HepG2 (cell line): Measurements from ENCODE around the gene NACAD. TPM values are rescaled to one million over a fixed set of nuclear protein-coding genes. Genes with fewer than 3 reads are reported as not detected.

Experiments used
- ATAC-seq: fragments of 200-7000 bp; cut with Tn5 transposase; 3 replicates; pipeline ENCODE4 v1.9.1; 2020; ENCODE audit warnings: mild to moderate bottlenecking, moderate library complexity
- BruUV-seq: library from RNA; stranded (reverse); fragments of 400-500 nt; replicated peaks from 2 replicates; lab custom pipeline; 2021; lab: Mats Ljungman, UMichigan
- CTCF ChIA-PET: fragments of 300-600 bp; formaldehyde crosslinking; extraction: SDS; loops from one replicate; lab custom pipeline; 2021; ENCODE audit warnings: low total read pairs, inconsistent platforms, low intra/inter-chr PET ratio; lab: Yijun Ruan, JAX
- POLR2A ChIA-PET: fragments of 350-600 bp; sonication (Branson Sonifier 250); formaldehyde crosslinking; loops from one replicate; lab custom pipeline; 2020; ENCODE audit warnings: antibody characterized with exemption, inconsistent platforms; lab: Yijun Ruan, JAX
- DNase-seq: peaks from one replicate; pipeline ENCODE4 v3.0.0-alpha.2; 2015; ENCODE audit warnings: low spot score
- FAIRE-seq: peaks from 3 replicates; lab custom pipeline; 2011; peaks lifted over from hg19 to GRCh38; lab: Jason Lieb, UNC
- H2AFZ ChIP-seq: one replicate; pipeline ENCODE4 v1.6.1; 2011; ENCODE audit warnings: low read length, inconsistent platforms
- H3K27ac ChIP-seq: fragments of 300-600 bp; 3 replicates; pipeline ENCODE4 v1.8.0; 2011; ENCODE audit warnings: mixed run types, mild to moderate bottlenecking, mixed read lengths, low read length, inconsistent platforms; ENCODE audit not compliant: insufficient read depth; ENCODE audit errors: extremely low read length
- H3K27me3 ChIP-seq, 2 experiments: fragments of 200-600 bp in 1 of 2; 2 replicates in 1 of 2; 3 replicates in 1 of 2; pipeline versions ENCODE4 v1.6.0 to v1.8.0; 2011; ENCODE audit warnings: low read length in 2 of 2, mild to moderate bottlenecking in 2 of 2, moderate library complexity in 2 of 2, inconsistent platforms in 1 of 2; ENCODE audit not compliant: insufficient read depth in 2 of 2, control insufficient read depth in 1 of 2
- H3K36me3 ChIP-seq, 2 experiments: fragments of 200-600 bp in 1 of 2; replicated peaks in 1 of 2; 2 replicates in 1 of 2; 3 replicates in 1 of 2; pipeline versions ENCODE4 v1.5.1 to v1.8.0; 2011; ENCODE audit warnings: low read length in 2 of 2, inconsistent platforms in 1 of 2; ENCODE audit not compliant: insufficient read depth in 2 of 2, control insufficient read depth in 1 of 2
- H3K4me1 ChIP-seq: 2 replicates; pipeline ENCODE4 v1.5.1; 2012; ENCODE audit warnings: low read length, inconsistent platforms; ENCODE audit not compliant: insufficient read depth
- H3K4me2 ChIP-seq: 2 replicates; pipeline ENCODE4 v1.6.0; 2011; ENCODE audit warnings: low read depth, low read length, inconsistent platforms
- H3K4me3 ChIP-seq, 3 experiments: fragments of 200-600 bp in 1 of 3; sonication (generic), shearing (Covaris generic) in 1 of 3; replicated peaks in 1 of 3; 2 replicates each; pipeline ENCODE4 v1.5.1; 2011 to 2016; ENCODE audit warnings: low read length in 3 of 3, inconsistent platforms in 2 of 3, low read depth in 2 of 3, mild to moderate bottlenecking in 2 of 3, control low read depth in 1 of 3, mixed read lengths in 1 of 3; ENCODE audit not compliant: insufficient read depth in 1 of 3
- H3K79me2 ChIP-seq: one replicate; pipeline ENCODE4 v1.6.1; 2011; ENCODE audit warnings: low read length, inconsistent platforms; ENCODE audit not compliant: insufficient read depth
- H3K9ac ChIP-seq: 2 replicates; pipeline ENCODE4 v1.6.0; 2011; ENCODE audit warnings: mild to moderate bottlenecking, low read depth, low read length, inconsistent platforms; ENCODE audit not compliant: insufficient read depth
- H3K9me3 ChIP-seq: 2 replicates; pipeline ENCODE4 v1.5.1; 2012; ENCODE audit warnings: mild to moderate bottlenecking, low read length
- H4K20me1 ChIP-seq: 2 replicates; pipeline ENCODE4 v1.6.0; 2011; ENCODE audit warnings: inconsistent platforms, mild to moderate bottlenecking, low read length, moderate library complexity; ENCODE audit not compliant: insufficient read depth
- ADNP ChIP-seq: sonication (generic); formaldehyde crosslinking; IDR thresholded peaks from 2 replicates; pipeline ENCODE4 v1.4.0; 2020; ENCODE audit warnings: missing genetic modification reagents
- CREB1 ChIP-seq, 2 experiments: fragments of 450-650 bp in 1 of 2; IDR thresholded peaks; 2 replicates each; pipeline ENCODE4 v1.6.1; 2016 to 2017; ENCODE audit warnings: control low read depth in 1 of 2, mild to moderate bottlenecking in 1 of 2, missing compliant biosample characterization in 1 of 2, missing genetic modification characterization in 1 of 2
- MTF2 ChIP-seq: sonication (generic); formaldehyde crosslinking; IDR thresholded peaks from 2 replicates; pipeline ENCODE4 v1.5.0; 2020; ENCODE audit warnings: missing genetic modification reagents, borderline replicate concordance
- ONECUT2 ChIP-seq: sonication (generic); formaldehyde crosslinking; IDR thresholded peaks from 2 replicates; pipeline ENCODE4 v1.4.0; 2020; ENCODE audit warnings: missing genetic modification reagents
- SIN3A ChIP-seq: IDR thresholded peaks from 2 replicates; pipeline ENCODE4 v1.6.1; 2011; ENCODE audit warnings: low read depth, mild to moderate bottlenecking, control low read depth, low read length, borderline replicate concordance
- ZBTB42 ChIP-seq: sonication (generic); formaldehyde crosslinking; IDR thresholded peaks from 2 replicates; pipeline ENCODE4 v1.5.0; 2020; ENCODE audit warnings: mild to moderate bottlenecking, missing genetic modification reagents
- ZNF263 ChIP-seq: sonication (generic); formaldehyde crosslinking; IDR thresholded peaks from 2 replicates; pipeline ENCODE4 v1.4.0; 2020; ENCODE audit warnings: missing genetic modification reagents
- ZNF382 ChIP-seq: sonication (generic); formaldehyde crosslinking; IDR thresholded peaks from 2 replicates; pipeline ENCODE4 v1.5.0; 2020; ENCODE audit warnings: missing genetic modification reagents, mild to moderate bottlenecking, borderline replicate concordance
- WGBS: methylation state at CpG from one replicate; pipeline ENCODE4 v1.1.6; 2017; ENCODE audit warnings: low lambda C conversion rate; 5-methylcytosine and 5-hydroxymethylcytosine counted together
- in situ Hi-C: cut with HindIII; loops from 2 replicates; pipeline ENCODE4 v1.10.0; 2017; ENCODE audit warnings: low pct_unique_long_range_greater_than_20kb; ENCODE audit not compliant: extremely low pct_ligation_motif_present
- intact Hi-C: fragments of 100-400 bp; cut with micrococcal nuclease; formaldehyde crosslinking; loops from one replicate; pipeline ENCODE4 v1.10.0; 2022; ENCODE audit not compliant: unreplicated experiment
- polyA plus RNA-seq, 8 experiments: library from polyadenylated mRNA; depleted of rRNA in 3 of 8; stranded (reverse) in 7 of 8; unstranded in 1 of 8; fragments of >200 nt; fragmentation: Illumina TruSeq in 4 of 8; extraction: Trizol in 4 of 8; gene quantifications; 2 replicates each; pipeline versions ENCODE4 v1.2.1 to v1.2.3, GENCODE V29; 2011 to 2016; ENCODE audit warnings: low read depth in 4 of 8, missing spikeins in 1 of 8, mixed read lengths in 1 of 8; ENCODE audit not compliant: insufficient read depth in 1 of 8
- total RNA-seq, 5 experiments: library from RNA; depleted of rRNA; stranded (reverse); fragments of >200 nt; fragmentation: Illumina TruSeq; extraction: Trizol; gene quantifications; 2 replicates each; pipeline ENCODE4 v1.2.3, GENCODE V29; 2016; ENCODE audit warnings: low read depth in 1 of 5
- TF ChIP-seq, protein P1 (sequence below): IDR thresholded peaks from 2 replicates; pipeline ENCODE4 v1.6.1; 2016; ENCODE audit warnings: missing genetic modification reagents, missing compliant biosample characterization
- TF ChIP-seq, protein P2 (sequence below): sonication (generic); formaldehyde crosslinking; IDR thresholded peaks from 2 replicates; pipeline ENCODE4 v1.9.0; 2022; ENCODE audit warnings: missing genetic modification reagents, mild to moderate bottlenecking, borderline replicate concordance
- TF ChIP-seq, protein P3 (sequence below): fragments of 450-650 bp; IDR thresholded peaks from 2 replicates; pipeline ENCODE4 v1.6.1; 2016
- TF ChIP-seq, protein P4 (sequence below): sonication (generic); formaldehyde crosslinking; IDR thresholded peaks from 2 replicates; pipeline ENCODE4 v1.5.0; 2020; ENCODE audit warnings: mild to moderate bottlenecking, missing genetic modification reagents, borderline replicate concordance
- TF ChIP-seq, protein P5 (sequence below): IDR thresholded peaks from 2 replicates; pipeline ENCODE4 v1.6.1; 2016; ENCODE audit warnings: missing compliant biosample characterization, missing genetic modification reagents, borderline replicate concordance

Gene NACAD
- total and polyA plus RNA-seq, 2 of the 13 experiments (the other 11 are each of a cell fraction or from before 2014, with no cell fraction given): 0.04 TPM; not detected in 1

DNA sequence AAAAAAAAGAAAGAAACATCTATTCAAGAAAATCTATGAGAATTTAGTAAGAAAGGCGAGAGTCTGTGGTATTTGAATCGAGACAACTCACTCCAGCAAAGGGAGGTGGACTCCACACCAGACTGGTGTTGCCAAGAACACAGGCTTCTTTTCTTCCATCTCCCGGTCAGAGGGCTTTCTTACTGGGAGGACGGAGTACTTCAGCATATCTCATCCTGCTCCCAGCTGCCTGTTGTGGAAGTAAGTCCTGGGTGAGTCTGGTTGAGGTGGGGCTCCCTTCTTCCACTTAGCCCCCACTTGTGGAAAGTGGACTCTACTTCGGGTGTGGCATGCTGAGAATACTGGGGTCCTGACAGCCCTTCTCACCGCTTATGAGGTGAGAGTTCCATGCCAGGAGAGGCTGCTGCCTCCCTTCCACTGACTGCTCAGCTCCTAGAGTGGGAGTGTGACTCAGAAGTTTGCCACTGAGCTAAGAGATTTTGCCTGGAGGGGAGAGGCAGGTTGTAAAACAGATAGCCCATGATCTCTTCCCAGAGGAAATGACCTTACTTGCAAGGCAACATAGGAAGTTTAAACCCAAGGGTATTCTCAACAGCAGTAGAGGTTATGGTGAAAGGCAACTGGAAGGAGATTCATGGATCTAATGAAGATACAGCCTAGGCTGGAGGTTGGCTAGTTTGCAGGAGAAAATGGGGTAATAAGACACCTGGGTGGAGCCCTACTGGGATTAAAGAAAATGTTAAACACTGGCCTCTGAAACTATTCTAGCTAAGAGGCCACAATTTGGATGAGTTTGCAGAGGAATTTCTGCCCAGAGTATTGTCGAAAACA is 3.5 kb upstream of the NACAD start:
- Histone ChIP-seq H3K4me1 (peaks cover 9% of the 10 kb centered on the region; the same call in 1 of the 2 replicates), H3K4me3 (no peak overlapping the region), H4K20me1 (no peaks in the 10 kb centered on the region), H3K9me3 (no peaks in the 10 kb centered on the region), H3K79me2 (no peaks in the 10 kb centered on the region), H3K9ac (no peak overlapping the region), H3K27me3 (no peaks in the 10 kb centered on the region; a peak in 2 of 5 replicates), H2AFZ (no peak overlapping the region), H3K4me2 (no peak overlapping the region), H3K27ac (no peak overlapping the region), H3K36me3 (no peaks in the 10 kb centered on the region)
- in situ Hi-C loops (no loop called here), intact Hi-C loops (no loop called here)
- no peak for FAIRE-seq
- BruUV-seq: no TSS peak
- no peak for DNase-seq
- POLR2A ChIA-PET: interaction anchor here (0.9 kb wide), 1 partner anchor 12 kb away, joined by 3 read pairs; no protein-coding TSS in a partner anchor
- 26% methylated on average over 7 of the region's 7 CpGs for WGBS
- CTCF ChIA-PET: no interaction called here
- no peak for ATAC-seq
- TF ChIP-seq CREB1 (IDR thresholded peaks at IDR 0.05) (no peak), CREB1 (CRISPR knock-in tag; IDR thresholded peaks at IDR 0.05) (no peak), ZBTB42 (no peak), ZNF382 (CRISPR knock-in tag) (no peak), MTF2 (CRISPR knock-in tag) (no peak), ZNF263 (CRISPR knock-in tag) (no peak), ONECUT2 (CRISPR knock-in tag) (no peak), ADNP (CRISPR knock-in tag) (no peak), SIN3A (no peak)
- TF ChIP-seq, protein P1, sequence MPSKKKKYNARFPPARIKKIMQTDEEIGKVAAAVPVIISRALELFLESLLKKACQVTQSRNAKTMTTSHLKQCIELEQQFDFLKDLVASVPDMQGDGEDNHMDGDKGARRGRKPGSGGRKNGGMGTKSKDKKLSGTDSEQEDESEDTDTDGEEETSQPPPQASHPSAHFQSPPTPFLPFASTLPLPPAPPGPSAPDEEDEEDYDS (CRISPR knock-in tag): no peak
- TF ChIP-seq, protein P2, sequence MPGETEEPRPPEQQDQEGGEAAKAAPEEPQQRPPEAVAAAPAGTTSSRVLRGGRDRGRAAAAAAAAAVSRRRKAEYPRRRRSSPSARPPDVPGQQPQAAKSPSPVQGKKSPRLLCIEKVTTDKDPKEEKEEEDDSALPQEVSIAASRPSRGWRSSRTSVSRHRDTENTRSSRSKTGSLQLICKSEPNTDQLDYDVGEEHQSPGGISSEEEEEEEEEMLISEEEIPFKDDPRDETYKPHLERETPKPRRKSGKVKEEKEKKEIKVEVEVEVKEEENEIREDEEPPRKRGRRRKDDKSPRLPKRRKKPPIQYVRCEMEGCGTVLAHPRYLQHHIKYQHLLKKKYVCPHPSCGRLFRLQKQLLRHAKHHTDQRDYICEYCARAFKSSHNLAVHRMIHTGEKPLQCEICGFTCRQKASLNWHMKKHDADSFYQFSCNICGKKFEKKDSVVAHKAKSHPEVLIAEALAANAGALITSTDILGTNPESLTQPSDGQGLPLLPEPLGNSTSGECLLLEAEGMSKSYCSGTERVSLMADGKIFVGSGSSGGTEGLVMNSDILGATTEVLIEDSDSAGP: no peak
- TF ChIP-seq, protein P3, sequence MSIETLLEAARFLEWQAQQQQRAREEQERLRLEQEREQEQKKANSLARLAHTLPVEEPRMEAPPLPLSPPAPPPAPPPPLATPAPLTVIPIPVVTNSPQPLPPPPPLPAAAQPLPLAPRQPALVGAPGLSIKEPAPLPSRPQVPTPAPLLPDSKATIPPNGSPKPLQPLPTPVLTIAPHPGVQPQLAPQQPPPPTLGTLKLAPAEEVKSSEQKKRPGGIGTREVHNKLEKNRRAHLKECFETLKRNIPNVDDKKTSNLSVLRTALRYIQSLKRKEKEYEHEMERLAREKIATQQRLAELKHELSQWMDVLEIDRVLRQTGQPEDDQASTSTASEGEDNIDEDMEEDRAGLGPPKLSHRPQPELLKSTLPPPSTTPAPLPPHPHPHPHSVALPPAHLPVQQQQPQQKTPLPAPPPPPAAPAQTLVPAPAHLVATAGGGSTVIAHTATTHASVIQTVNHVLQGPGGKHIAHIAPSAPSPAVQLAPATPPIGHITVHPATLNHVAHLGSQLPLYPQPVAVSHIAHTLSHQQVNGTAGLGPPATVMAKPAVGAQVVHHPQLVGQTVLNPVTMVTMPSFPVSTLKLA: no peak
- TF ChIP-seq, protein P4, sequence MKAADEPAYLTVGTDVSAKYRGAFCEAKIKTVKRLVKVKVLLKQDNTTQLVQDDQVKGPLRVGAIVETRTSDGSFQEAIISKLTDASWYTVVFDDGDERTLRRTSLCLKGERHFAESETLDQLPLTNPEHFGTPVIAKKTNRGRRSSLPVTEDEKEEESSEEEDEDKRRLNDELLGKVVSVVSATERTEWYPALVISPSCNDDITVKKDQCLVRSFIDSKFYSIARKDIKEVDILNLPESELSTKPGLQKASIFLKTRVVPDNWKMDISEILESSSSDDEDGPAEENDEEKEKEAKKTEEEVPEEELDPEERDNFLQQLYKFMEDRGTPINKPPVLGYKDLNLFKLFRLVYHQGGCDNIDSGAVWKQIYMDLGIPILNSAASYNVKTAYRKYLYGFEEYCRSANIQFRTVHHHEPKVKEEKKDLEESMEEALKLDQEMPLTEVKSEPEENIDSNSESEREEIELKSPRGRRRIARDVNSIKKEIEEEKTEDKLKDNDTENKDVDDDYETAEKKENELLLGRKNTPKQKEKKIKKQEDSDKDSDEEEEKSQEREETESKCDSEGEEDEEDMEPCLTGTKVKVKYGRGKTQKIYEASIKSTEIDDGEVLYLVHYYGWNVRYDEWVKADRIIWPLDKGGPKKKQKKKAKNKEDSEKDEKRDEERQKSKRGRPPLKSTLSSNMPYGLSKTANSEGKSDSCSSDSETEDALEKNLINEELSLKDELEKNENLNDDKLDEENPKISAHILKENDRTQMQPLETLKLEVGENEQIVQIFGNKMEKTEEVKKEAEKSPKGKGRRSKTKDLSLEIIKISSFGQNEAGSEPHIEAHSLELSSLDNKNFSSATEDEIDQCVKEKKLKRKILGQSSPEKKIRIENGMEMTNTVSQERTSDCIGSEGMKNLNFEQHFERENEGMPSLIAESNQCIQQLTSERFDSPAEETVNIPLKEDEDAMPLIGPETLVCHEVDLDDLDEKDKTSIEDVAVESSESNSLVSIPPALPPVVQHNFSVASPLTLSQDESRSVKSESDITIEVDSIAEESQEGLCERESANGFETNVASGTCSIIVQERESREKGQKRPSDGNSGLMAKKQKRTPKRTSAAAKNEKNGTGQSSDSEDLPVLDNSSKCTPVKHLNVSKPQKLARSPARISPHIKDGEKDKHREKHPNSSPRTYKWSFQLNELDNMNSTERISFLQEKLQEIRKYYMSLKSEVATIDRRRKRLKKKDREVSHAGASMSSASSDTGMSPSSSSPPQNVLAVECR (CRISPR knock-in tag): no peak
- TF ChIP-seq, protein P5, sequence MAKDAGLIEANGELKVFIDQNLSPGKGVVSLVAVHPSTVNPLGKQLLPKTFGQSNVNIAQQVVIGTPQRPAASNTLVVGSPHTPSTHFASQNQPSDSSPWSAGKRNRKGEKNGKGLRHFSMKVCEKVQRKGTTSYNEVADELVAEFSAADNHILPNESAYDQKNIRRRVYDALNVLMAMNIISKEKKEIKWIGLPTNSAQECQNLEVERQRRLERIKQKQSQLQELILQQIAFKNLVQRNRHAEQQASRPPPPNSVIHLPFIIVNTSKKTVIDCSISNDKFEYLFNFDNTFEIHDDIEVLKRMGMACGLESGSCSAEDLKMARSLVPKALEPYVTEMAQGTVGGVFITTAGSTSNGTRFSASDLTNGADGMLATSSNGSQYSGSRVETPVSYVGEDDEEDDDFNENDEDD (CRISPR knock-in tag): no peak
